22Rv1 (cell line): ENCODE measurements around the gene GLG1.

ENCODE experiments used
- ZFX ChIP-seq: fragments of 450-650 bp; IDR thresholded peaks from 2 replicates; pipeline ENCODE4 v1.6.1; 2017; ENCODE audit warnings: antibody characterized with exemption, borderline replicate concordance
- TF ChIP-seq, protein P1 (sequence below): fragments of 450-650 bp; IDR thresholded peaks from 2 replicates; pipeline ENCODE4 v1.5.1; 2017; ENCODE audit warnings: mild to moderate bottlenecking

GRCh38 chr16:74472010-74472409 is 134.9 kb downstream of the GLG1 start:
- TF ChIP-seq, protein P1, sequence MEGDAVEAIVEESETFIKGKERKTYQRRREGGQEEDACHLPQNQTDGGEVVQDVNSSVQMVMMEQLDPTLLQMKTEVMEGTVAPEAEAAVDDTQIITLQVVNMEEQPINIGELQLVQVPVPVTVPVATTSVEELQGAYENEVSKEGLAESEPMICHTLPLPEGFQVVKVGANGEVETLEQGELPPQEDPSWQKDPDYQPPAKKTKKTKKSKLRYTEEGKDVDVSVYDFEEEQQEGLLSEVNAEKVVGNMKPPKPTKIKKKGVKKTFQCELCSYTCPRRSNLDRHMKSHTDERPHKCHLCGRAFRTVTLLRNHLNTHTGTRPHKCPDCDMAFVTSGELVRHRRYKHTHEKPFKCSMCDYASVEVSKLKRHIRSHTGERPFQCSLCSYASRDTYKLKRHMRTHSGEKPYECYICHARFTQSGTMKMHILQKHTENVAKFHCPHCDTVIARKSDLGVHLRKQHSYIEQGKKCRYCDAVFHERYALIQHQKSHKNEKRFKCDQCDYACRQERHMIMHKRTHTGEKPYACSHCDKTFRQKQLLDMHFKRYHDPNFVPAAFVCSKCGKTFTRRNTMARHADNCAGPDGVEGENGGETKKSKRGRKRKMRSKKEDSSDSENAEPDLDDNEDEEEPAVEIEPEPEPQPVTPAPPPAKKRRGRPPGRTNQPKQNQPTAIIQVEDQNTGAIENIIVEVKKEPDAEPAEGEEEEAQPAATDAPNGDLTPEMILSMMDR = no peak
- no peak for TF ChIP-seq ZFX
